Lower leg skin (tissue), 3 donors: ENCODE data around the gene DRC3.

Experiments
- POLR2A ChIP-seq, 2 donors: fragments of 450-650 bp; IDR thresholded peaks; one replicate each; pipeline ENCODE4 v1.6.1; 2016 to 2017; ENCODE audit warnings: antibody characterized with exemption in 2 of 2, mild to moderate bottlenecking in 1 of 2, moderate library complexity in 1 of 2
- TF ChIP-seq, protein P1 (sequence below), 3 donors: fragments of 450-650 bp; IDR thresholded peaks; one replicate each; pipeline ENCODE4 v1.5.1; 2016; ENCODE audit warnings: antibody characterized with exemption in 3 of 3, mild to moderate bottlenecking in 3 of 3, moderate library complexity in 2 of 3

DNA sequence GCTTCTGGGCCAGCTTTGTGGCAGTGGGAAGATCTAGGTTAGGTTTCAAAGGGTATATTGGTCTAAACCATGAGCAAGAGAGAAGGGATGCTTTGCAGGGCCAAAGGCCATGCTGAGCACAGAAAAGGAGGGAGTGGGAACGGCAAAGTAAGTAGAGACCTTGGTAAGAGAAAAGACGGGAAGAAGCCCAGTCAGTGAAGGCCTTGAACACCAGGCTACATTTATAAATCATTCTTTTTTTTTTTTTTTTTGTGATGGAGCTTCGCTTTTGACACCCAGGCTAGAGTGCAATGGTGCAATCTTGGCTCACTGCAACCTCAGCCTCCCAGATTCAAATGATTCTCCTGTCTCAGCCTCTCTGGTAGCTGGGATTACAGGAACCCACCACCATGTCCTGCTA, 18.6 kb upstream of the DRC3 start:
- TF ChIP-seq, protein P1, sequence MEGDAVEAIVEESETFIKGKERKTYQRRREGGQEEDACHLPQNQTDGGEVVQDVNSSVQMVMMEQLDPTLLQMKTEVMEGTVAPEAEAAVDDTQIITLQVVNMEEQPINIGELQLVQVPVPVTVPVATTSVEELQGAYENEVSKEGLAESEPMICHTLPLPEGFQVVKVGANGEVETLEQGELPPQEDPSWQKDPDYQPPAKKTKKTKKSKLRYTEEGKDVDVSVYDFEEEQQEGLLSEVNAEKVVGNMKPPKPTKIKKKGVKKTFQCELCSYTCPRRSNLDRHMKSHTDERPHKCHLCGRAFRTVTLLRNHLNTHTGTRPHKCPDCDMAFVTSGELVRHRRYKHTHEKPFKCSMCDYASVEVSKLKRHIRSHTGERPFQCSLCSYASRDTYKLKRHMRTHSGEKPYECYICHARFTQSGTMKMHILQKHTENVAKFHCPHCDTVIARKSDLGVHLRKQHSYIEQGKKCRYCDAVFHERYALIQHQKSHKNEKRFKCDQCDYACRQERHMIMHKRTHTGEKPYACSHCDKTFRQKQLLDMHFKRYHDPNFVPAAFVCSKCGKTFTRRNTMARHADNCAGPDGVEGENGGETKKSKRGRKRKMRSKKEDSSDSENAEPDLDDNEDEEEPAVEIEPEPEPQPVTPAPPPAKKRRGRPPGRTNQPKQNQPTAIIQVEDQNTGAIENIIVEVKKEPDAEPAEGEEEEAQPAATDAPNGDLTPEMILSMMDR (IDR thresholded peaks at IDR 0.05): no peak
- no peak for TF ChIP-seq POLR2A (IDR thresholded peaks at IDR 0.05)
